ENCODE measurements around the gene CFAP70. TPM values are rescaled to one million over a fixed set of nuclear protein-coding genes. Genes with fewer than 3 reads are reported as not detected.
"Not testable (repeated sequence)": the region's sequence is repeated elsewhere in the genome, so short reads cannot be mapped to it uniquely, and the experiment has no call there.

CFAP70 gene
- total RNA-seq, 2 donors from 2014 or later = 1.9 to 3.4 TPM

DNA sequence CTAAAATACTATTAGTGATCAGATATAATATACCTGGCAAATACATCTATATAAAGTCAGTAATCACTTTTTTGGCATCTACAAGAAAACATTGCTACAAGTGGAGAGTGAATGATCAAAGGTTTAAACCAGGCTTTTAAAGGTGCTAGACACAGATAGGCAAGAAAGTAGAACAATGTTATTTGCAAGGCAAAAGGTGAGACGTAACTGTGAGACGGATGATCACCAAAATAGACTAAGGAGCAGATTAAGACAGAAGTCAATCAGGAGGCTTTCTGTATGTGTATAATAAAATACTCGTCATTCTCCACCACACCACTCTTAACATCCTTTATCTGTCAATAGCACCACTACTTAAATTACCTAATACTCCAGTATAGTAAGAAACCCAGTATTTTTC lies 46.9 kb upstream of the CFAP70 start:
- Histone ChIP-seq H3K4me1 (ENCODE audit: control insufficient read depth in 1 of 2, low read depth in 2 of 2) (peaks cover 0 to 37% of the 10 kb centered on the region in 2 donors), H3K9me3 (no peaks in the 10 kb centered on the region), H3K27ac (no peak overlapping the region), H3K4me3 (no peak overlapping the region), H3K27me3 (replicated peaks; ENCODE audit: insufficient read depth) (no peaks in the 10 kb centered on the region), H3K36me3 (no peaks in the 10 kb centered on the region)
- TF ChIP-seq, protein P1, sequence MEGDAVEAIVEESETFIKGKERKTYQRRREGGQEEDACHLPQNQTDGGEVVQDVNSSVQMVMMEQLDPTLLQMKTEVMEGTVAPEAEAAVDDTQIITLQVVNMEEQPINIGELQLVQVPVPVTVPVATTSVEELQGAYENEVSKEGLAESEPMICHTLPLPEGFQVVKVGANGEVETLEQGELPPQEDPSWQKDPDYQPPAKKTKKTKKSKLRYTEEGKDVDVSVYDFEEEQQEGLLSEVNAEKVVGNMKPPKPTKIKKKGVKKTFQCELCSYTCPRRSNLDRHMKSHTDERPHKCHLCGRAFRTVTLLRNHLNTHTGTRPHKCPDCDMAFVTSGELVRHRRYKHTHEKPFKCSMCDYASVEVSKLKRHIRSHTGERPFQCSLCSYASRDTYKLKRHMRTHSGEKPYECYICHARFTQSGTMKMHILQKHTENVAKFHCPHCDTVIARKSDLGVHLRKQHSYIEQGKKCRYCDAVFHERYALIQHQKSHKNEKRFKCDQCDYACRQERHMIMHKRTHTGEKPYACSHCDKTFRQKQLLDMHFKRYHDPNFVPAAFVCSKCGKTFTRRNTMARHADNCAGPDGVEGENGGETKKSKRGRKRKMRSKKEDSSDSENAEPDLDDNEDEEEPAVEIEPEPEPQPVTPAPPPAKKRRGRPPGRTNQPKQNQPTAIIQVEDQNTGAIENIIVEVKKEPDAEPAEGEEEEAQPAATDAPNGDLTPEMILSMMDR (IDR thresholded peaks at IDR 0.05) = no peak
- DNase-seq (ENCODE audit: low spot score) (no peak), ATAC-seq (ENCODE audit: insufficient number of reproducible peaks, low FRiP score, low read depth) (no peak)

DNA sequence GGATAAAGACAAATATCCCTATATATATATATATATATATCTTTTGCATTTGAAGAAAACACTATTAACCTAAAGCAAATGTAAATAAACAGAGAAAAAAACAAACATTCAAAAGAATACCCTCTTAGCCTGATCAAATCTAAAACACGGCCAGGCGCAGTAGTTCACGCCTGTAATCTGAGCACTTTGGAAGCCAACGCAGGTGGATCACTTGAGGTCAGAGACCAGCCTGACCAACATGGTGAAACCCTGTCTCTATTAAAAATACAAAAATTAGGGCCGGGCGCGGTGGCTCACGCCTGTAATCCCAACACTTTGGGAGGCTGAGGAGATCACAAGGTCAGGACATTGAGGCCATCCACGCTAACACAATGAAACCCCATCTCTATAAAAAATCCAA lies 46.0 kb upstream of the CFAP70 start:
- no peak for DNase-seq (ENCODE audit: low spot score)
- TF ChIP-seq, protein P1 (IDR thresholded peaks at IDR 0.05) = no peak
- peaks cover 0 to 38% of the 10 kb centered on the region in 2 donors for H3K4me1 ChIP-seq (ENCODE audit: control insufficient read depth in 1 of 2, low read depth in 2 of 2)

DNA sequence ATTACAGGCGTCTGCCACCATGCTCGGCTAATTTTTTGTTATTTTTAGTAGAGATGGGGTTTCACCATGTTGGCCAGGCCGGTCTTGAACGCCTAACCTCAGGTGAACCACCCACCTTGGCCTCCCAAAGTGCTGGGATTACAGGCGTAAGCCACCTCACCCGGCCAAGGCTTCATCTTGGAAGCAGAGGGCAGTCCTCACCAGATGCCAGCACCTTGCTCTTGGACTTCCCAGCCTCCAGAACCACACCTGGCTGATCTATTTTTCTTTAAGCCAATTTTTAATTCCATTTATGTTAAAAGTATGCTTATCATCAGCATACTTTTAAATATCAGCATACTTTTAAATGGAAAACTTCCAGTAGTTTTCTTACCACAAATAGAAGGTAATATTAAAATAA lies 43.0 kb upstream of the CFAP70 start:
- Histone ChIP-seq H3K4me1 (ENCODE audit: control insufficient read depth in 1 of 2, low read depth in 2 of 2) (peaks cover 0 to 20% of the 10 kb centered on the region in 2 donors), H3K27me3 (replicated peaks; ENCODE audit: insufficient read depth) (no peaks in the 10 kb centered on the region), H3K9me3 (no peaks in the 10 kb centered on the region), H3K27ac (no peak overlapping the region), H3K36me3 (peaks cover 14% of the 10 kb centered on the region), H3K4me3 (no peak overlapping the region)
- no peak for ATAC-seq (ENCODE audit: insufficient number of reproducible peaks, low FRiP score, low read depth)
- no peak for DNase-seq (ENCODE audit: low spot score)
- TF ChIP-seq, protein P1 (IDR thresholded peaks at IDR 0.05) = no peak

More for the DNA sequence above, 46.0 kb upstream of the CFAP70 start:
- no peak overlapping the region for H3K4me3 ChIP-seq
- ATAC-seq (ENCODE audit: insufficient number of reproducible peaks, low FRiP score, low read depth) = no peak
- no peaks in the 10 kb centered on the region for H3K27me3 ChIP-seq (replicated peaks; ENCODE audit: insufficient read depth)
- no peaks in the 10 kb centered on the region for H3K9me3 ChIP-seq
- H3K27ac ChIP-seq = no peak overlapping the region
- H3K36me3 ChIP-seq = no peaks in the 10 kb centered on the region

DNA sequence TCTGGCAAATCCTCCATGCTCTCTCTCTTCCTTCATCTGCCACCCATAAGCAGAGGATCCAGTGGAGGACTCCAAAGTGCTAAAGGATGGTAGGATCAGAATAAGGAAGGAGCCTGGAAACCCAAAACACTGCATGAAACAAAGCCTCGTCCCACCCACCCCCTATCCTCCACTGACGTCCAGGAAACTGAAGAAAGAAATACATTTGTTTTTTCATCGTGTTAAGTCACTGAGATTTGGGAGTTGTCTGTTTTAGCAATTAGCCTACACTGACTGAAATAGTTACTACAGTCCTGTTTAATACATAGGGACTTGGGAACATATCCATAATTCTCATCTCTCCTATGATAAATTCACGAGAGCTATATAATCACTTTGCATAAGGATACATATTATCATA lies 40.4 kb upstream of the CFAP70 start:
- H3K9me3 ChIP-seq = no peaks in the 10 kb centered on the region
- no peak overlapping the region for H3K4me3 ChIP-seq
- DNase-seq (ENCODE audit: low spot score) (no peak), ATAC-seq (ENCODE audit: insufficient number of reproducible peaks, low FRiP score, low read depth) (no peak)
- H3K4me1 ChIP-seq (ENCODE audit: control insufficient read depth in 1 of 2, low read depth in 2 of 2) = peaks cover 0 to 17% of the 10 kb centered on the region in 2 donors
- H3K36me3 ChIP-seq = peaks cover 37% of the 10 kb centered on the region
- H3K27me3 ChIP-seq (replicated peaks; ENCODE audit: insufficient read depth) = no peaks in the 10 kb centered on the region
- TF ChIP-seq, protein P1 (IDR thresholded peaks at IDR 0.05) = no peak
- H3K27ac ChIP-seq = no peak overlapping the region

DNA sequence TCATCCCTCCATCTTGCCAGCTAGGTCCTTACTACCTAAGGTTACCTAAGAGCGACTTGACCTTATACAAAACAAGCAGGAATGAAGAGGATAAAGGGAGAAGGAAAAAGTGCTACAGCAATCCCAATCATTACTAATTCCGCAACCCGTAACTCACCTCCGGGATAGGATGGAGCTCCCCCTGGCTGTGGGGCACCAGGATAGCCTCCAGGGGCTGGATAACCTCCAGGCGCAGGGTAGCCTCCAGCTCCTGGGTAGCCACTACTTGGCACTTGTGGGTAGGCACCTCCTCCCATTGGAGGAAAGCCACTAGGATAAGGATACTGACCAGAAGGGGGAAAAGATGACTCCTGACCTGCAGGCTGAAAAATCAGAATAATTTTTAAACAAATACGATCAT lies 39.4 kb upstream of the CFAP70 start:
- no peaks in the 10 kb centered on the region for H3K9me3 ChIP-seq
- H3K27me3 ChIP-seq (replicated peaks; ENCODE audit: insufficient read depth) = no peaks in the 10 kb centered on the region
- H3K4me1 ChIP-seq (ENCODE audit: control insufficient read depth in 1 of 2, low read depth in 2 of 2) = peaks cover 0 to 10% of the 10 kb centered on the region in 2 donors
- DNase-seq (ENCODE audit: low spot score) = no peak
- no peak for ATAC-seq (ENCODE audit: insufficient number of reproducible peaks, low FRiP score, low read depth)
- TF ChIP-seq, protein P1 (IDR thresholded peaks at IDR 0.05) = no peak
- no peak overlapping the region for H3K4me3 ChIP-seq
- peaks cover 37% of the 10 kb centered on the region for H3K36me3 ChIP-seq
- H3K27ac ChIP-seq = no peak overlapping the region

DNA sequence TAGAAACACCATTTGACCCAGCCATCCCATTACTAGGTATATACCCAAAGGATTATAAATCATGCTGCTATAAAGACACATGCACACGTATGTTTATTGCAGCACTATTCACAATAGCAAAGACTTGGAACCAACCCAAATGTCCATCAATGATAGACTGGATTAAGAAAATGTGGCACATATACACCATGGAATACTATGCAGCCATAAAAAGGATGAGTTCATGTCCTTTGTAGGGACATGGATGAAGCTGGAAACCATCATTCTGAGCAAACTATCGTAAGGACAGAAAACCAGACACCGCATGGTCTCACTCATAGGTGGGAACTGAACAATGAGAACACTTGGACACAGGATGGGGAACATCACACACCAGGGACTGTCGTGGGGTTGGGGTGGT lies 35.7 kb upstream of the CFAP70 start:
- not testable (repeated sequence) for H3K4me3 ChIP-seq; DNase-seq (ENCODE audit: low spot score); H3K27me3 ChIP-seq (replicated peaks; ENCODE audit: insufficient read depth); H3K9me3 ChIP-seq; ATAC-seq (ENCODE audit: insufficient number of reproducible peaks, low FRiP score, low read depth); H3K4me1 ChIP-seq (ENCODE audit: control insufficient read depth in 1 of 2, low read depth in 2 of 2); H3K27ac ChIP-seq
- peaks cover 39% of the 10 kb centered on the region for H3K36me3 ChIP-seq
